ENCODE measurements around the gene ANGPT4. TPM values are rescaled to one million over a fixed set of nuclear protein-coding genes. Genes with fewer than 3 reads are reported as not detected.

Gene ANGPT4
- total and polyA plus RNA-seq, 10 of the 15 experiments (the other 5 are each of a cell fraction or from before 2014, with no cell fraction given) = 0.01 to 0.16 TPM; not detected in 8

DNA sequence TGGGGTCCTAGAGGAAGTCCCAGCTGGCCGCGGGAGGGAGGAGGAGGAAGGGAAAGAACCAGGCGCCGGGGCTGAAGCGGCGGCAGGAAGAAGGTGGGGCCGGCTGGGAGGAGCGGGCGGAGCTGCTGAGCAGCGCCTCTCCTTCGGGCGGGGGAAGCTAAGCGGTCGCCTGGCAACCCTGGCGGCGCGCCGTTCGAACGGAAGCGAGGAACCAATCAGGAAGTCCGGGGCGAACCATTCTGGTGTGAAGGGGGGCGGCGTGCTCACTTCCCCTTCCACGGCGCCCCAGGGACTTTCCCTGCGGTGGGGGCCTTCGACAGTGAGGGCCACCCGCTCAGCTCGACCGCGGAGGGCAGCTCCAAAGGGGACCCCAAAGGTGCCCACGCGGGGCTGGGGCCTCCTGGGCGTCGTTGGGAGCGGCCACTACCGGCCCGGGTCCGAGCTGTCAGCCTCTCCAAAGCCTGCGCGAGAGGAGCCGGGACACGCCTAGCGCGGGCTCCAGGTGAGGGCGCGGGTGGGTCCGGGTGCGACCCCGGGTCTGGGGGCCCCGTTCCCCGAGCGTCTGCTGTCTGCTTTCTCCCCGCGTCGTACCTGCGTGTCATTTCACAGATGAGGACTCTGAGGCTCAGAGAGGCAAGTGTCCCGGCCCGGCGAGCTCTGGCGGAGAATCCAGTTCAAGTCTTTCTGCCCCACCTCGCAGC, 82.5 kb downstream of the ANGPT4 start, which contains the start of gene FAM110A (continued):
- TF ChIP-seq, protein P1, sequence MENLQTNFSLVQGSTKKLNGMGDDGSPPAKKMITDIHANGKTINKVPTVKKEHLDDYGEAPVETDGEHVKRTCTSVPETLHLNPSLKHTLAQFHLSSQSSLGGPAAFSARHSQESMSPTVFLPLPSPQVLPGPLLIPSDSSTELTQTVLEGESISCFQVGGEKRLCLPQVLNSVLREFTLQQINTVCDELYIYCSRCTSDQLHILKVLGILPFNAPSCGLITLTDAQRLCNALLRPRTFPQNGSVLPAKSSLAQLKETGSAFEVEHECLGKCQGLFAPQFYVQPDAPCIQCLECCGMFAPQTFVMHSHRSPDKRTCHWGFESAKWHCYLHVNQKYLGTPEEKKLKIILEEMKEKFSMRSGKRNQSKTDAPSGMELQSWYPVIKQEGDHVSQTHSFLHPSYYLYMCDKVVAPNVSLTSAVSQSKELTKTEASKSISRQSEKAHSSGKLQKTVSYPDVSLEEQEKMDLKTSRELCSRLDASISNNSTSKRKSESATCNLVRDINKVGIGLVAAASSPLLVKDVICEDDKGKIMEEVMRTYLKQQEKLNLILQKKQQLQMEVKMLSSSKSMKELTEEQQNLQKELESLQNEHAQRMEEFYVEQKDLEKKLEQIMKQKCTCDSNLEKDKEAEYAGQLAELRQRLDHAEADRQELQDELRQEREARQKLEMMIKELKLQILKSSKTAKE (IDR thresholded peaks at IDR 0.05; ENCODE audit: low read depth, poor library complexity, severe bottlenecking) = no peak
- TF ChIP-seq, protein P2, sequence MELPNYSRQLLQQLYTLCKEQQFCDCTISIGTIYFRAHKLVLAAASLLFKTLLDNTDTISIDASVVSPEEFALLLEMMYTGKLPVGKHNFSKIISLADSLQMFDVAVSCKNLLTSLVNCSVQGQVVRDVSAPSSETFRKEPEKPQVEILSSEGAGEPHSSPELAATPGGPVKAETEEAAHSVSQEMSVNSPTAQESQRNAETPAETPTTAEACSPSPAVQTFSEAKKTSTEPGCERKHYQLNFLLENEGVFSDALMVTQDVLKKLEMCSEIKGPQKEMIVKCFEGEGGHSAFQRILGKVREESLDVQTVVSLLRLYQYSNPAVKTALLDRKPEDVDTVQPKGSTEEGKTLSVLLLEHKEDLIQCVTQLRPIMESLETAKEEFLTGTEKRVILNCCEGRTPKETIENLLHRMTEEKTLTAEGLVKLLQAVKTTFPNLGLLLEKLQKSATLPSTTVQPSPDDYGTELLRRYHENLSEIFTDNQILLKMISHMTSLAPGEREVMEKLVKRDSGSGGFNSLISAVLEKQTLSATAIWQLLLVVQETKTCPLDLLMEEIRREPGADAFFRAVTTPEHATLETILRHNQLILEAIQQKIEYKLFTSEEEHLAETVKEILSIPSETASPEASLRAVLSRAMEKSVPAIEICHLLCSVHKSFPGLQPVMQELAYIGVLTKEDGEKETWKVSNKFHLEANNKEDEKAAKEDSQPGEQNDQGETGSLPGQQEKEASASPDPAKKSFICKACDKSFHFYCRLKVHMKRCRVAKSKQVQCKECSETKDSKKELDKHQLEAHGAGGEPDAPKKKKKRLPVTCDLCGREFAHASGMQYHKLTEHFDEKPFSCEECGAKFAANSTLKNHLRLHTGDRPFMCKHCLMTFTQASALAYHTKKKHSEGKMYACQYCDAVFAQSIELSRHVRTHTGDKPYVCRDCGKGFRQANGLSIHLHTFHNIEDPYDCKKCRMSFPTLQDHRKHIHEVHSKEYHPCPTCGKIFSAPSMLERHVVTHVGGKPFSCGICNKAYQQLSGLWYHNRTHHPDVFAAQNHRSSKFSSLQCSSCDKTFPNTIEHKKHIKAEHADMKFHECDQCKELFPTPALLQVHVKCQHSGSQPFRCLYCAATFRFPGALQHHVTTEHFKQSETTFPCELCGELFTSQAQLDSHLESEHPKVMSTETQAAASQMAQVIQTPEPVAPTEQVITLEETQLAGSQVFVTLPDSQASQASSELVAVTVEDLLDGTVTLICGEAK (IDR thresholded peaks at IDR 0.05; ENCODE audit: borderline replicate concordance) = peak; percentile 67; the same call in 1 of the 2 replicates
- TF ChIP-seq, protein P3, sequence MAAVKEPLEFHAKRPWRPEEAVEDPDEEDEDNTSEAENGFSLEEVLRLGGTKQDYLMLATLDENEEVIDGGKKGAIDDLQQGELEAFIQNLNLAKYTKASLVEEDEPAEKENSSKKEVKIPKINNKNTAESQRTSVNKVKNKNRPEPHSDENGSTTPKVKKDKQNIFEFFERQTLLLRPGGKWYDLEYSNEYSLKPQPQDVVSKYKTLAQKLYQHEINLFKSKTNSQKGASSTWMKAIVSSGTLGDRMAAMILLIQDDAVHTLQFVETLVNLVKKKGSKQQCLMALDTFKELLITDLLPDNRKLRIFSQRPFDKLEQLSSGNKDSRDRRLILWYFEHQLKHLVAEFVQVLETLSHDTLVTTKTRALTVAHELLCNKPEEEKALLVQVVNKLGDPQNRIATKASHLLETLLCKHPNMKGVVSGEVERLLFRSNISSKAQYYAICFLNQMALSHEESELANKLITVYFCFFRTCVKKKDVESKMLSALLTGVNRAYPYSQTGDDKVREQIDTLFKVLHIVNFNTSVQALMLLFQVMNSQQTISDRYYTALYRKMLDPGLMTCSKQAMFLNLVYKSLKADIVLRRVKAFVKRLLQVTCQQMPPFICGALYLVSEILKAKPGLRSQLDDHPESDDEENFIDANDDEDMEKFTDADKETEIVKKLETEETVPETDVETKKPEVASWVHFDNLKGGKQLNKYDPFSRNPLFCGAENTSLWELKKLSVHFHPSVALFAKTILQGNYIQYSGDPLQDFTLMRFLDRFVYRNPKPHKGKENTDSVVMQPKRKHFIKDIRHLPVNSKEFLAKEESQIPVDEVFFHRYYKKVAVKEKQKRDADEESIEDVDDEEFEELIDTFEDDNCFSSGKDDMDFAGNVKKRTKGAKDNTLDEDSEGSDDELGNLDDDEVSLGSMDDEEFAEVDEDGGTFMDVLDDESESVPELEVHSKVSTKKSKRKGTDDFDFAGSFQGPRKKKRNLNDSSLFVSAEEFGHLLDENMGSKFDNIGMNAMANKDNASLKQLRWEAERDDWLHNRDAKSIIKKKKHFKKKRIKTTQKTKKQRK (IDR thresholded peaks at IDR 0.05; ENCODE audit: low read depth, low read length) = no peak
- TF ChIP-seq IKZF1 (conservative IDR thresholded peaks at IDR 0.05) (peak; percentile 86), RAD21 (IDR thresholded peaks at IDR 0.05; ENCODE audit: insufficient read depth, low read depth, low read length) (no peak), FOXK2 (IDR thresholded peaks at IDR 0.05) (peak; percentile 96), PAX5 (IDR thresholded peaks at IDR 0.05; ENCODE audit: borderline replicate concordance, low read depth, low read length) (0 out of 2 replicates have a peak, but pooled peaks have one; percentile 62), IKZF2 (IDR thresholded peaks at IDR 0.05) (no peak; a peak in 1 of 4 replicates), ZNF384 (IDR thresholded peaks at IDR 0.05; ENCODE audit: borderline replicate concordance, low read depth, low read length) (no peak), ETV6 (conservative IDR thresholded peaks at IDR 0.05 in 1 of 2, IDR thresholded peaks at IDR 0.05 in 1 of 2; ENCODE audit: borderline replicate concordance in 1 of 2, low read depth in 1 of 2) (no peak), NR2C1 (IDR thresholded peaks at IDR 0.05) (no peak), RELA (IDR thresholded peaks at IDR 0.05; ENCODE audit: borderline replicate concordance, partially characterized antibody) (peak; percentile 95), JUNB (IDR thresholded peaks at IDR 0.05) (no peak), RAD51 (IDR thresholded peaks at IDR 0.05) (no peak), HDAC2 (IDR thresholded peaks at IDR 0.05) (no peak), NFXL1 (IDR thresholded peaks at IDR 0.05; ENCODE audit: borderline replicate concordance) (no peak)
- TF ChIP-seq, protein P4, sequence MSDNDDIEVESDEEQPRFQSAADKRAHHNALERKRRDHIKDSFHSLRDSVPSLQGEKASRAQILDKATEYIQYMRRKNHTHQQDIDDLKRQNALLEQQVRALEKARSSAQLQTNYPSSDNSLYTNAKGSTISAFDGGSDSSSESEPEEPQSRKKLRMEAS (IDR thresholded peaks at IDR 0.05; ENCODE audit: low read depth, low read length) = 0 out of 2 replicates have a peak, but pooled peaks have one; percentile 49
- TF ChIP-seq, protein P5, sequence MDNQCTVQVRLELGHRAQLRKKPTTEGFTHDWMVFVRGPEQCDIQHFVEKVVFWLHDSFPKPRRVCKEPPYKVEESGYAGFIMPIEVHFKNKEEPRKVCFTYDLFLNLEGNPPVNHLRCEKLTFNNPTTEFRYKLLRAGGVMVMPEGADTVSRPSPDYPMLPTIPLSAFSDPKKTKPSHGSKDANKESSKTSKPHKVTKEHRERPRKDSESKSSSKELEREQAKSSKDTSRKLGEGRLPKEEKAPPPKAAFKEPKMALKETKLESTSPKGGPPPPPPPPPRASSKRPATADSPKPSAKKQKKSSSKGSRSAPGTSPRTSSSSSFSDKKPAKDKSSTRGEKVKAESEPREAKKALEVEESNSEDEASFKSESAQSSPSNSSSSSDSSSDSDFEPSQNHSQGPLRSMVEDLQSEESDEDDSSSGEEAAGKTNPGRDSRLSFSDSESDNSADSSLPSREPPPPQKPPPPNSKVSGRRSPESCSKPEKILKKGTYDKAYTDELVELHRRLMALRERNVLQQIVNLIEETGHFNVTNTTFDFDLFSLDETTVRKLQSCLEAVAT (IDR thresholded peaks at IDR 0.05) = no peak
